Measurements from ENCODE around the gene BIRC5.
"Not testable (repeated sequence)": the region's sequence is repeated elsewhere in the genome, so short reads cannot be mapped to it uniquely, and the experiment has no call there.

Gene BIRC5

GRCh38 chr17:78241277-78242023, 27.4 kb downstream of the BIRC5 start:
- no peak for DNase-seq

- DNase-seq = no peak
Observed at GRCh38 chr17:78242024-78242742, 28.1 kb downstream of the BIRC5 start.

GRCh38 chr17:78247304-78247703, 33.3 kb downstream of the BIRC5 start:
- no peak for DNase-seq

GRCh38 chr17:78248051-78248914, 34.2 kb downstream of the BIRC5 start:
- DNase-seq = no peak

- DNase-seq = no peak
Observed at GRCh38 chr17:78249074-78249817, 35.2 kb downstream of the BIRC5 start.

- DNase-seq = no peak
Observed at GRCh38 chr17:78249818-78250806, 36.1 kb downstream of the BIRC5 start.

GRCh38 chr17:78250891-78251772, 37.1 kb downstream of the BIRC5 start:
- peak; percentile 69 to 84 (median 76) for DNase-seq

- peak in 1 of 6 experiments; percentile 57 for DNase-seq
Observed at GRCh38 chr17:78251773-78252103, 37.7 kb downstream of the BIRC5 start.

GRCh38 chr17:78252111-78252634, 38.1 kb downstream of the BIRC5 start:
- DNase-seq = peak; percentile 70 to 98 (median 85)

GRCh38 chr17:78252701-78253635, 38.9 kb downstream of the BIRC5 start:
- peak in 3 of 6 experiments; percentile 38 to 72 (median 64) for DNase-seq

GRCh38 chr17:78253636-78253945, 39.5 kb downstream of the BIRC5 start:
- DNase-seq = not testable (repeated sequence)

GRCh38 chr17:78253946-78254672, 40.1 kb downstream of the BIRC5 start:
- DNase-seq = peak; percentile 64 to 82 (median 74)

- no peak for DNase-seq
Observed at GRCh38 chr17:78255029-78255656, 41.1 kb downstream of the BIRC5 start.

- DNase-seq = no peak
Observed at GRCh38 chr17:78255953-78256706, 42.1 kb downstream of the BIRC5 start.

- DNase-seq = peak in 1 of 6 experiments; percentile 10
Observed at GRCh38 chr17:78256707-78257591, 42.9 kb downstream of the BIRC5 start.

GRCh38 chr17:78257810-78258322, 43.8 kb downstream of the BIRC5 start:
- DNase-seq = peak; percentile 21 to 50 (median 41)
